Esophagus squamous epithelium (tissue), 5 donors: ENCODE results near the gene ABCB1. TPM values are rescaled to one million over a fixed set of nuclear protein-coding genes. Genes with fewer than 3 reads are reported as not detected.
A peak's percentile ranks its signal among the peaks of the same experiment; 100 is the strongest.

Experiments used
- DNase-seq: peaks from one replicate; lab custom pipeline; 2025; lab: John Stamatoyannopoulos, UW
- H3K27ac ChIP-seq, 4 donors: fragments of 200-600 bp; sonication (generic); one replicate each; pipeline ENCODE4 v1.5.1; 2016 to 2019; ENCODE audit warnings: mild to moderate bottlenecking in 1 of 4
- H3K27me3 ChIP-seq, 4 donors: fragments of 200-600 bp; sonication (generic); 1 replicate in 3 of 4; 2 replicates in 1 of 4; pipeline versions ENCODE4 v1.5.1 to v1.6.0; 2017 to 2021; ENCODE audit warnings: antibody characterized with exemption in 1 of 4
- H3K36me3 ChIP-seq, 3 donors: fragments of 200-600 bp; sonication (generic); one replicate each; pipeline ENCODE4 v1.5.1; 2016 to 2019
- H3K4me1 ChIP-seq, 3 donors: fragments of 200-600 bp; sonication (generic); one replicate each; pipeline ENCODE4 v1.5.1; 2017 to 2019
- H3K4me3 ChIP-seq, 4 donors: fragments of 200-600 bp; sonication (generic); 1 replicate in 3 of 4; 2 replicates in 1 of 4; pipeline ENCODE4 v1.5.1; 2016 to 2019; ENCODE audit warnings: mild to moderate bottlenecking in 2 of 4, moderate library complexity in 1 of 4
- H3K9me3 ChIP-seq, 3 donors: fragments of 200-600 bp; sonication (generic); one replicate each; pipeline ENCODE4 v1.5.1; 2016 to 2019
- POLR2A ChIP-seq, 4 donors: fragments of 450-650 bp; IDR thresholded peaks; one replicate each; pipeline ENCODE4 v1.6.1; 2017; ENCODE audit warnings: antibody characterized with exemption in 4 of 4, mild to moderate bottlenecking in 4 of 4, moderate library complexity in 3 of 4
- WGBS, 2 donors: methylation state at CpG; one replicate each; pipeline ENCODE4 v1.1.5; 2018; 5-methylcytosine and 5-hydroxymethylcytosine counted together
- intact Hi-C: fragments of 100-400 bp; cut with DNase I; formaldehyde crosslinking; loops from one replicate; pipeline ENCODE4 v1.15.0; 2022
- total RNA-seq, 4 donors: library from RNA; depleted of rRNA; stranded (reverse); fragments of >200 nt; gene quantifications; one replicate each; pipeline ENCODE4 v1.1.0, GENCODE V29; 2016
- TF ChIP-seq, protein P1 (sequence below), 6 experiments: fragments of 450-650 bp in 4 of 6; fragments of 200-600 bp in 2 of 6; sonication (generic) in 2 of 6; IDR thresholded peaks; one replicate each; pipeline ENCODE4 v1.5.1; 2016 to 2019; ENCODE audit warnings: antibody characterized with exemption in 6 of 6, mild to moderate bottlenecking in 4 of 6, moderate library complexity in 4 of 6
- donor health status: DM: yes; HTN: yes; CAD: no.

Gene ABCB1
- total RNA-seq, 4 donors from 2014 or later: 0.91 to 15.4 (median 3.1) TPM

DNA sequence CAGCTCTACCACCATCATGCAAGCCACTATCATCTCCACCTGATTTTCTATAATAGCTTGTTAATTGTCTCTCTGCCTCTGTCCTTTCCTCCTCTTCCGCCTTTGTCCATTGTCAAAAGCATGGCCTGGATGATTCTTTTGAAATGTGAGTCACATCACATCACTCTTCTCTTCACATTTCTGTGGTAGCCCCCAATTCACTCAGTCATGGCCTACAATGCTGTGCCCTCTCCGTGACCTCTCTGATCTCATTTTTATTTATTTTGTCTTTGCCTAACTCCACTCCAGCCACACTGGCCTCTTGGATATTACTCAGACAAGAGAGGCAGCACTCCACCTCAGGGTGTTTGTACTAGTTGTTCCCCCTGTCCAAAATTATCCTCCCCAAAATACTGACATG, 120.3 kb downstream of the ABCB1 start:
- intact Hi-C loops: no loop called here
- Histone ChIP-seq H3K9me3 (no peaks in the 10 kb centered on the region), H3K4me3 (no peak overlapping the region), H3K27ac (no peak overlapping the region), H3K27me3 (peaks cover 0 to 19% (median 0%) of the 10 kb centered on the region in 4 donors), H3K4me1 (peaks cover 0 to 9% (median under 1%) of the 10 kb centered on the region in 3 donors), H3K36me3 (no peaks in the 10 kb centered on the region)
- DNase-seq: no peak
- 84 to 93% methylated on average over 2 of the region's 2 CpGs for WGBS, 2 donors
- TF ChIP-seq, protein P1, sequence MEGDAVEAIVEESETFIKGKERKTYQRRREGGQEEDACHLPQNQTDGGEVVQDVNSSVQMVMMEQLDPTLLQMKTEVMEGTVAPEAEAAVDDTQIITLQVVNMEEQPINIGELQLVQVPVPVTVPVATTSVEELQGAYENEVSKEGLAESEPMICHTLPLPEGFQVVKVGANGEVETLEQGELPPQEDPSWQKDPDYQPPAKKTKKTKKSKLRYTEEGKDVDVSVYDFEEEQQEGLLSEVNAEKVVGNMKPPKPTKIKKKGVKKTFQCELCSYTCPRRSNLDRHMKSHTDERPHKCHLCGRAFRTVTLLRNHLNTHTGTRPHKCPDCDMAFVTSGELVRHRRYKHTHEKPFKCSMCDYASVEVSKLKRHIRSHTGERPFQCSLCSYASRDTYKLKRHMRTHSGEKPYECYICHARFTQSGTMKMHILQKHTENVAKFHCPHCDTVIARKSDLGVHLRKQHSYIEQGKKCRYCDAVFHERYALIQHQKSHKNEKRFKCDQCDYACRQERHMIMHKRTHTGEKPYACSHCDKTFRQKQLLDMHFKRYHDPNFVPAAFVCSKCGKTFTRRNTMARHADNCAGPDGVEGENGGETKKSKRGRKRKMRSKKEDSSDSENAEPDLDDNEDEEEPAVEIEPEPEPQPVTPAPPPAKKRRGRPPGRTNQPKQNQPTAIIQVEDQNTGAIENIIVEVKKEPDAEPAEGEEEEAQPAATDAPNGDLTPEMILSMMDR (IDR thresholded peaks at IDR 0.05): no peak
- no peak for TF ChIP-seq POLR2A (IDR thresholded peaks at IDR 0.05)

DNA sequence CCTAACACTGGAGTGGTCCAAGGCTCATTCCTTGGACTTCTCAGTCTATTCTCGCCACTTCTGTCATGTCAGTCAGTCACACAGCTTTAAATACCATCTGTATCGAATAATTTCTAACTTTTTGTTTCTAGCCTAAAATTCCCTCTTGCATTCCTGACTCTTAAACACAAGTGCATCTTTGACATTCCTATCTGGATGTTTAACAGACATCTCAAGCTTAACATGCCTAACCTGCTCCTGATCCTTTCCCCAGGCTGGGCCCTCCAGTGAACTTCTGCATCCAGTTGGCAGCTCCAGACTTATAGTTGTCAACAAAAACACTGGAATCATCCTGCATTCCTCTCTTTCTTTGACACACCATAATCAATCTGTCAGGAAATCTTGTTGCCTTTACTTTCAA, 120.7 kb downstream of the ABCB1 start:
- H3K4me3 ChIP-seq: no peak overlapping the region
- WGBS, 2 donors: 82 to 88% methylated on average over 2 of the region's 2 CpGs
- no peak overlapping the region for H3K27ac ChIP-seq
- H3K36me3 ChIP-seq: no peaks in the 10 kb centered on the region
- H3K9me3 ChIP-seq: no peaks in the 10 kb centered on the region
- H3K27me3 ChIP-seq: peaks cover 0 to 23% (median 0%) of the 10 kb centered on the region in 4 donors
- TF ChIP-seq POLR2A (IDR thresholded peaks at IDR 0.05): no peak
- TF ChIP-seq, protein P1 (IDR thresholded peaks at IDR 0.05): no peak
- intact Hi-C loops: no loop called here
- DNase-seq: no peak
- peaks cover 0 to 14% (median 3%) of the 10 kb centered on the region in 3 donors for H3K4me1 ChIP-seq

DNA sequence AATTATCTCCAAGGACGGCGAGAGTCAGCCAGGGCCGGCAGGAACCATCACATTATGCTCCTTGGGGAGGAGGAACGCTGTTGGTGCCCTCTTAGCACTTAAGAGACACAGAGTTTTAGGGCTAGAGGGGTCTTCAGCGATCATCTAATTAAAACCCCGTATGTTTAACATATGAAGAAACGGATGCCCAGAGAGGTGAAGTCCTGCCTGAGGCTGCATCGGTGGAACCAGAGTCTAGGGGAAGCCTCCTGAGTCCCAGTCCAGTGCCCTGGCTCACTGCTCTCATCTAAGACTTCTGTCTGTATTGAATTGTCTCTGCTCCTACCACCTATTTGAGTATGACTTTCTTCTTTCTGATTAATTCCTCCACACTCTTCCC, 124.5 kb downstream of the ABCB1 start:
- intact Hi-C loops: no loop called here
- Histone ChIP-seq H3K27ac (no peak overlapping the region), H3K4me3 (peak overlapping the region in 3 of 4 donors; percentile 35 to 73 (median 52)), H3K36me3 (no peaks in the 10 kb centered on the region), H3K4me1 (peaks cover 0 to 19% (median 3%) of the 10 kb centered on the region in 3 donors), H3K9me3 (no peaks in the 10 kb centered on the region), H3K27me3 (peaks cover 0 to 37% (median 0%) of the 10 kb centered on the region in 4 donors)
- TF ChIP-seq POLR2A (IDR thresholded peaks at IDR 0.05): no peak
- TF ChIP-seq, protein P1 (IDR thresholded peaks at IDR 0.05): no peak
- DNase-seq: no peak
- WGBS, 2 donors: 62 to 65% methylated on average over 6 to 8 of the region's 8 CpGs

DNA sequence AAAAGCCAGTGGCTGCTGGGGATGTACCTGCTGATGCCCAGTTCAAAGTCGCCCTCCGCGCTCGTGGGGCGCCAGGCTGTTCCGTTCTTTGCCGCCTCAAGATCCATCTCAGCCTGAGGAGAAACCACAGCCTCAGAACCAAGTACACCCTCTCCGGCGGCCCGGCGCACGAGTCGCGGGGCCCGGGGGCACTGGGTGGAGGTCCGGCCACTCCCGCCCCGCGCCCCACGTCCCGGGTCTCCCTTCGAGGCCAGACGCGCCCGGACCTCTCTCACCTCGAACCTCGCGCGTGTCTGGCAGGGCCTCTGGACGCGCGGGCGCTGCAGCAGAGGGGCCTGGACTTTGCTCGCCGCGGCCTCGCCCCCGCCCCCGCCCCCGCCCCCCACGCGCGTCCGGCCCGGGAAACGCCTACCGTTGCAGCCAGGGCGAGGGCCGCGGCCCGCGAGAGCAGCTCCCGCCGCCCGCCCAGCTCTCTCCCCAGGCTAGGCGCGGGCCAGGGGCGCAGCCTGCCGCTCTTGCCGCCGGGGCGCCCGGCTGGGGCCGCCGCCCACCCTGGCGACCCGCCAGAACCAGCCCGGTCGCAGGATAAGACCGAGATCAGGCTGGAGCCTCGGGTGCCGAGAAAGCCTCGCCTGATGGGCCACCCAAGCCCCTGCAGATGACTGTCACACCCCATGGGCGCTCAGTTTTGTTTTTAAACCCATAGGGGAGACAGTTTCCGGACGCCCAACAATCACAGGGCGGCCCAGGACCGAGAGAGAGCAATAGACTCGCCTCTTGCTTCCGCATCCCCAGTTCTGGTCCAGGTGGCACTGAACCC, 125.1 kb downstream of the ABCB1 start, which contains the start of gene ABCB4:
TSS of gene ABCB4 (minus strand) at position 322 of the 820 bp plus-strand sequence. CDS start at position 107, 215 bp downstream.
- TF ChIP-seq POLR2A (IDR thresholded peaks at IDR 0.05): no peak
- TF ChIP-seq, protein P1 (IDR thresholded peaks at IDR 0.05): no peak
- intact Hi-C loops: no loop called here
- WGBS, 2 donors: 40 to 65% methylated on average over 2 to 5 of the region's 80 CpGs
- H3K4me1 ChIP-seq: peaks cover 0 to 19% (median 3%) of the 10 kb centered on the region in 3 donors
- peak within 1 kb of the TSS; percentile 30 to 73 (median 44) for H3K4me3 ChIP-seq
- no peak for DNase-seq
- no peaks in the 10 kb centered on the region for H3K36me3 ChIP-seq
- no peaks in the 10 kb centered on the region for H3K9me3 ChIP-seq
- H3K27ac ChIP-seq: peak within 1 kb of the TSS in 1 of 4 donors; percentile 37
- peaks cover 0 to 37% (median 0%) of the 10 kb centered on the region in 4 donors for H3K27me3 ChIP-seq
